Muscle of arm (tissue), 12 donors: ENCODE data around the gene ZFC3H1. TPM values are rescaled to one million over a fixed set of nuclear protein-coding genes. Genes with fewer than 3 reads are reported as not detected.
A peak's percentile ranks its signal among the peaks of the same experiment; 100 is the strongest.

Experiments used
- DNase-seq: peaks from one replicate; pipeline ENCODE4 v3.0.0-alpha.2; 2013
- polyA plus RNA-seq, 12 donors: library from polyadenylated mRNA; unstranded; fragments of 120-200 nt; gene quantifications; one replicate each; pipeline ENCODE4 v1.2.1, GENCODE V29; 2013; ENCODE audit not compliant: insufficient read length in 12 of 12

The ZFC3H1 gene
- polyA plus RNA-seq, 12 donors, result 26.4 to 77.3 (median 45.3) TPM; not detected in 1

DNA sequence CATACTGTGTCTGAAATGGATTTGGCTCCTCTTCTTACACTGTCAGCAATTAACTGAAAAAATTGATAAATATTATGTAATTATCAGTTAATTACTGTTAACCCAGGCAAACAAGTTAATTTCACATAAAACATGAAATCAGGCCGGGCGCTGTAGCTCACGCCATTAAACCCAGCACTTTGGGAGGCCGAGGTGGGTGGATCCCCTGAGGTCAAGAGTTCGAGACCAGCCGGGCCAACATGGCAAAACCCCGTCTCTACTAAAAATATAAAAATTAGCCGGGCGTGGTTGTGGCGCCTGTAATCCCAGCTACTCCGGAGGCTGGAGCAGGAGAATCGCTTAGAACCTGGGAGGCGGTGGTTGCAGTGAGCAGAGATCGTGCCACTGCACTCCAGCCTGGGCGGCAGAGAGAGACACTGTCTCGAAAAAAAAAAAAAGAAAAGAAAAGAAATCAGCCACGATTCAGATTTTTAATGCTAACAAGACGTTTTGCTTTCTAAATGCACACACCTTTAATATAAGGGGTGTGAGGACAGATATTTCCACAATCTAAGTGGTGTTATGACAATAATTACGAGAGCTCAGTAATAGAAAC lies 21.8 kb upstream of the ZFC3H1 start:
- DNase-seq, result no peak

DNA sequence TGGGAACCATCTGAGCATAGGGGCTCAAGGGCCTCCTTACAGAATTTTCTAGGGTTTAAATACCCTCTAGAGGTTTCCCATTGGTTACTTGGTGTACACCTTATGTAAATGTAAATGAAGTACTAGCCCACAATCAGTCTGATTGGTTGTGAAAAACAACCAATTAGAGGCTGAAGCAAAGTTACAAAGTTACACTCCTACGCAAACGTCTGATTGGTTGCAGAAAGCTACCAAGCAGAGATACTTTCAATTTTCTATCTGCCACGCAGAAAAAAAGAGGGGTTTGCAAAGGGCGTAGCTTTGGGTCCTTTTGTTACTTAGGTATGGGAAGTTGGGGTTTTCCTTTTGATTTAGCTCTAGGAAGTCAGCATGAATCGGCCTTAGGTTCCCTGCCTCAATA lies 20.4 kb upstream of the ZFC3H1 start:
- no peak for DNase-seq

GRCh38 chr12:71683633-71684032 lies 20.0 kb upstream of the ZFC3H1 start:
- DNase-seq, result no peak

- DNase-seq, result no peak
Measured at GRCh38 chr12:71682466-71682865, 18.8 kb upstream of the ZFC3H1 start.

DNA sequence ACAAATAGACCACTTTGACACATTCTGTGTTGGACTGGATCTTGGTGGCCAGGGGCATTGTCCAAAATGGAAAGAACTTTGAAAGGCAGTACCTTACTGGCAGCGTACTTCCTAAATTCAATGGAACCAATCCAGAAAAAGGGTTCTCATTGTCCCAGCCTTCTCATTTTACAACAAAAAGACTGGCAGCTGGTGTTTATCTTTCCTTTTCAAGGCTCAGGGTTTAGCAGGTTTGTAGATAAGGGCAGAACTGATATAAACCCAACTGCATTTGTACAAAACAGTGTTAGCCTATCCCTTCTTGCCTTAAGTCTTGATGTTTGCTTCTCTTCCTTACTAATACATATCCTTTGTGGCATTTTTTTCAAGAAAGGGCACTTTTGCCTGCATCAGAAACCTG lies 8.2 kb upstream of the ZFC3H1 start:
- DNase-seq, result no peak

GRCh38 chr12:71671311-71671710 lies 7.7 kb upstream of the ZFC3H1 start:
- DNase-seq, result no peak

GRCh38 chr12:71666259-71666658 lies 2.6 kb upstream of the ZFC3H1 start:
- DNase-seq, result no peak

GRCh38 chr12:71665090-71665463 lies 1.4 kb upstream of the ZFC3H1 start:
- no peak for DNase-seq

DNA sequence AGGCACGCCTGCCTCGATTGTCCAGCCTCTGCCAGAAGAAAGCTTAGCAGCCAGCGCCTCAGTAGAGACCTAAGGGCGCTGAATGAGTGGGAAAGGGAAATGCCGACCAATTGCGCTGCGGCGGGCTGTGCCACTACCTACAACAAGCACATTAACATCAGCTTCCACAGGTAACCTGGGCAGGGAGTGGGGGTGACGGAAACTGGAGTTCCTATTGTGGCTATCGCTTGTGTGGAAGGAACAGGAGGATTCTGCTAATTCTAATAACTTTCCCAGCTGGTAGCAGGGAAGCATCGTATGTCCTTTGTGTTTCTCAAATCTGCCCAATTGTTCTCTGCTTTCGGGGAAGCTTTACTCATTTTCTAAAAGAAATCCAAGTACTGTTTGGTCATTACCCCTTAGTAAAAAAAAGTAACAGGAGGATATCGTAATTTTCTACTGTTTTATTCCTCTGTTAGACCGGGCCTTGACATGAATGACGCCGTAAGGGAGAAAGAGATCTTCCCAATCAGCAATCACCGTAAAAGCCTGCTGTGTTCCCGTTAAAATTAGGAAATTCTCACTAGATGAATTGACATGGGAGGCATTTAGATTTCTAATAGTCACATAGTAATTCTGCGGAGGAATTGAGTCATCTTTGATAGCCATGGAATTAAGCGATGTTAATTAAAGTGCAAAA lies 902 bp upstream of the ZFC3H1 start:
- DNase-seq, result no peak

DNA sequence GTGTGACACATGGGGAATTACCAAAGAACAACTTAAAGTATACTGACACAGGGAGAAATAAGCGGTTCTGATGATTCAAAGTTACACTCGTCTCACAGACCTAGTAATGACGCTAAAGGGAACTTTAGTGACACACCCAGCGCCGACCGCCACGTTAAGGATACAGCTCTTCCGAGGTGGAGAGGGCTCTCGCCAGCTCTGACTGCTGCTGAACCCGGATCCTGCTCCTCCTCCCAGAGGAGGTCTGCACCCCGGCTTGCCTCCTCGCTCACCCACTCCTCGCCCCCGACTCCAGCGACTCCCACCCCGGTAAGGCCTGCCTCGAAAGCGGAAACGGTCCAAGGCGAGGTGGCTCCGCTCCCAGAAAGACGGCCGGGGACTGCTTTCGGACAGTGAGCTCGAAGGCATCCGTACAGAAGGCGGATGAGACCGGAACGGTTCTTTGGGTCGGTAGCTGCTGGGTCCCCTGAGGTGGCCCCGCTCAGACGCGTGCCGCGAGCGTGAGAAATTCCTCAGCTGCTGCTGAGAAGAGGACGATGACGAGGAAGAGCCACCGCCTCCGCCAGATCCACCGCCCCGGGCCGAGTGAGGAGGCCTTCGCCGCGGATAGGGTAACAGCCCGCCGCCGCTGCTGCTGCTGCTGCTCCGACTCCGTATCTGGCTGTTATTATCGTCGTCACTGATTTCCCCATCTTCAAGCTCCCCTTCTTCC lies 643 bp downstream of the ZFC3H1 start:
- peak; percentile 79 for DNase-seq

GRCh38 chr12:71661977-71662530 lies 1.6 kb downstream of the ZFC3H1 start:
- no peak for DNase-seq

DNA sequence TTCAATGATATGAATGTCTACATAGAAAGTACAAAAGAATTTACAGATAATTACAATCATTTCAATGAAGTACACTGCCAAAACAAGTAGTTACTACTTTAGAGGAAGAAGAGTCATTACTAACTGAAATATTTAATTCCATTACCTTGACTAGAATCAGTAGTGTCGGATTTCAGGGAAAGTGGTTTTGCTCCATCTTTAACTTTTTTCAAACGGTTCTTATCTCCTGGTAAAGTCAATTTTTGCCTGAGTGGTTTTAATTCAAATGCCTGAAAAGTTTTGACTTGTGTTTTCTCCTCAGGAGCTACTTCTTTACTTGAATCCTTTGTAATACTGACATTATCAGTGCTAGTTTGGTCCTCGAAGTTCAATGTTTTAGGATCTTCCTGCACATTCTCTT lies 6.9 kb downstream of the ZFC3H1 start:
- no peak for DNase-seq

DNA sequence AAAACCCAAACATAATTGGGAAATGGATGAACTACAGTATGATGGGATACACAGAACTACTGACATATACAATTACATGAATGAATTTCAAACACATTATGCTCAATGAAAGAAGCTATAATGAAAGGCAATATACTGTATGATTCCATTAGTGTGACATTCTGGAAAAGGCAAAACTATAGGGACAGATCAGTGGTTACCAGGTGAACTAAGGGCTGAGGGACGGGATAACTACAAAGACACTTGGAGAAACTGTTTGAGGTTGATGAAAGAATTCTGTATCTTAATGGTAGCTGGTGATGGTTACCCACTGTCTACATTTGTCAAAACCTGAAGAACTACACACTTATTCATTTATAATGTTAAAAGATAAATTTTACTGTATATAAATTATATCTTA lies 7.7 kb downstream of the ZFC3H1 start:
- DNase-seq, result no peak

- no peak for DNase-seq
Measured at GRCh38 chr12:71655495-71655894, 8.2 kb downstream of the ZFC3H1 start.

GRCh38 chr12:71654200-71654599 lies 9.4 kb downstream of the ZFC3H1 start:
- DNase-seq, result no peak

DNA sequence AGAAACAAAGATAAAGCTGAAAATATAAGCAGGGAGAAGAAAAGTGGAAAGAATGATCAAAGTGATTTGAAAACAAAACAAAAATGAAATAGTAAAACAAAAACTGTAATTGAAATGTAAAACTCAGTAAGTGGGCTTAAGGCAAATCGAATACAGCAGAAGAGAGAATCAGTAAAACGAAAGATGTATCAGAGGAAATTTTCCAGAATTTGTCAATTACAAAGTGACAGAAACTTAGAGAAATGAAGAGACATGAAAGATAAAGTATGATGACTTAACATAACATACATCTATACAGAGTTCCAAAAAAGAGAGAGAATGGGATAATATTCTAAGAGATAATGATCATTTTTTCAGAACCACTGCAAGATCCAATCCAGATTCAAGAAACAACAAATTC lies 10.5 kb downstream of the ZFC3H1 start:
- no peak for DNase-seq

GRCh38 chr12:71652656-71653055 lies 11.0 kb downstream of the ZFC3H1 start:
- DNase-seq, result no peak

GRCh38 chr12:71649401-71649800 lies 14.2 kb downstream of the ZFC3H1 start:
- DNase-seq, result no peak

DNA sequence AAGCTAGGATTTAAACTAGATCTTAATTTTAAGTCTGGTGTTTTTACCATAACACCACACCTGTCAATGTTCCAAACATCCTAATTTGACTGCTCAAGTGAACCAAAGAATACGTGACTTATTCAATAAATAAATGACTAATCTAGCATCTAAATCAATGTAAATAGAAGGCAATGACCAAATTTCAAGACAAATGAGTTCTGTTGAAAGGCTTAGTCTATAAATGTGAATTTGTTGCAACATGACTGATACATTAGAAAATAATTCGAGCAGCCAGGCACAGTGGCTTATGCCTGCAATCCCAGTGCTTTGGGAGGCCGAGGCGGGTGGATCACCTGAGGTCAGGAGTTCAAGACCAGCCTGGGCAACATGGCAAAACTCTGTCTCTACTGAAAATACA lies 15.1 kb downstream of the ZFC3H1 start:
- no peak for DNase-seq

DNA sequence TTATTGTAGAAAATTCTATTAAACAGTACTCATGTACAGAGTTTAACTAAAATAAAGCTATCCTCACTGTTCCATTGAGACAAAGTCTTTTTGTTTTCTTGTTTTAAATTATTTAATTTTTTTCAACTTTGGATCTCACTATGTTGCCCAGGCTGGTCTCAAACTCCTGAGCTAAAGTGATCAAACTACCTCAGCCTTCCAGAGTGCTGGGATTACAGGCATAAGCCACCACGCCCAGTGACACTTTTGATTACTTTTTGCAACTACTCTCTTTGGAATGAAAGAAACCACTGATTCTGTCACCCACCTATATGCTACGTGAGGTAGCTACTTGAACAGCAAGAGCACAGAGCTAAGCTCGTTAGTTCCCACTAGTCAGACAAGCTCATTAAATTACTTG lies 17.1 kb downstream of the ZFC3H1 start:
- DNase-seq, result no peak

DNA sequence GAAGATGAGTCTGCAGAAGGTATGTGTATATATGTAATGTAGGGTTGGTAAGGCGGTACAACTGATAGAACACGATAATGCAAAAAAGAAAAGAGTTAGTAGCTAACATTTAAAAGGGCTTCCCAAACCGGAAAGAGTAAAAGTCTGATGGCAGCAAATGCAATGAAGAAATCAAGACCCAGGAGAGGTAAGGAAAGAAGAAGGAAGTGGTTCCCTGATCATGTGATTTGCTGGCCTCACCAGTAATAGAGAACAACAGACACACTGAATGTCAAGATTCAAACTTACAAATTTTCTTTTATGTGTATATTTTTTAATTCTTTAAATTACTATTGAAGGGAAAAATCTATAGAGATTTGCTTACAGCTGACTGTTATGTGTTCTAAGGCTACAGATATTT lies 18.4 kb downstream of the ZFC3H1 start:
- DNase-seq, result no peak

DNA sequence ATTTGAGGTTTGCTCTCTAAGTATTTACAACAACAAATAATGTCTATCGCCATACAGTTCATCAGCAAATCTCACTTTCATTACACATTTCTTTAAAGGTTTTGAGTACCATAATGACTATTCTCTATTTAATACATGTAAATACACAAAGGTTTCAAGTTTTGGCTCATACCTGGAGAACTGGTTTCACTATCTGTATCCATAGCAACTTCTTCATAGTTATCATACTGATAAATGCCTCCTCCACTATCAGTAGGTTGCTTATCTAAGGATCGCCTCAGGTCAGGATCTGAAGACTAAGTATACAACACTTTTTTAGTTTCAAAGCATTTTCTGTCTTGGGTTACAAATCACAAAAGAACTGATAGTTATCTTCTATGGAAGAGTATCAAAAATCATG lies 21.4 kb downstream of the ZFC3H1 start:
- no peak for DNase-seq

GRCh38 chr12:71641390-71641789 lies 22.3 kb downstream of the ZFC3H1 start:
- no peak for DNase-seq
